NCI-H1694 treated with DMSO at 0.1 percent for 48 hours (cell line): ENCODE results near the gene GATA6.
"Not testable (repeated sequence)": the region's sequence is repeated elsewhere in the genome, so short reads cannot be mapped to it uniquely, and the experiment has no call there.

Source experiments
- DNase-seq: peaks from one replicate; lab custom pipeline; 2025; lab: John Stamatoyannopoulos, UW

The GATA6 gene

DNA sequence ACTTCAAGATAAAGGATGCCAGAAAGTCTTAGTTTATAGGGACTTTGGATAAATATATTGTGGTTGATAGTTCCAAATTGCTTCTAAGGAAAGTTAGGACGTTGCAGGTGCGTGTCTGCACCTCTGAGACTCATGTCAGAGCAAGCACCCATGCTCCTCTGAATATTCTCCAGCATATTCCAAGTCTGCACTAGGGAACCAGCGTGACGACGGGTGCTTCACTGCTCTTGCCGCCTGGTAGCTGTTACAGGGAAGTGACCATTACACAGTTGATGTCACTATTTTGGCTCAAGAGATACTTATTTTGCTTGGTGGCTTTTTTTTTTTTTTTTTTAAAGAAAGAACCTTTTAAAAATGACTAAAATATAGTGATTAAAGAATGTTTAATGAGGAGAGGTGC is 35.6 kb downstream of the GATA6 start:
- no peak for DNase-seq

DNA sequence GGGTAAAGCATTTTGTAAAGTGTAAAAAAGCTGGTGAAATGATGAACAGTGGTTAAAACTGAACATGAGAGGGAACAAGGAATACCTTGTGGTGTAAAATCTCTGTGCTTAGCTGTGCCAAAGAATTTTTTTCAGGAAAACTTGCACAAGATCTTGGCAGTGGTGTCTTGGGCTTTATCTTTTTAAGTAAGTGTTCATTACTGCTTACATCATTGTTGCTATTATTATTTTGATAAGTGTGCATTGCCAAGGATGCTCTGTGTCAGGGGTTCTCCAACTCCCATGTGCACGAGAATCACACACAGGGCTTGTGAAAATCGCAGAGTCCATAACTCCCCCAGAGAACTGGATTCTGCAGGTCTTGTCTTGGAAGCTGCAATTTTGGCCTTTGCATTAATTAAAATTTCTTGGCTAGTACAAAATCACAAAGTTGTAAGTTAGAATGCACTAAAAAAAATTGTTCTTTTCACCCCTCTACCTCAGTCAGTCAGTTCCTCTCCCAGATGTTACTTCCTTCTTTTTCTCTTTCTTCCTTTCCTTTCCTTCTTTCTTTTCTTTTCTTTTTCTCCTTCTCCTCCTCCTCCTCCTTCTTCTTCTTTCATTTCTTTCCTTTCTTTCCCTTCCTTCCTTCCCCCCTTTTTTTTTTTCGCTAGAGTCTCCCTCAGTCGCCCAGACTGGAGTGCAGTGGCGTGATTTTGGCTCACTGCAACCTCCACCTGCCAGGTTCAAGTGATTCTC is 37.8 kb downstream of the GATA6 start:
- DNase-seq: no peak

DNA sequence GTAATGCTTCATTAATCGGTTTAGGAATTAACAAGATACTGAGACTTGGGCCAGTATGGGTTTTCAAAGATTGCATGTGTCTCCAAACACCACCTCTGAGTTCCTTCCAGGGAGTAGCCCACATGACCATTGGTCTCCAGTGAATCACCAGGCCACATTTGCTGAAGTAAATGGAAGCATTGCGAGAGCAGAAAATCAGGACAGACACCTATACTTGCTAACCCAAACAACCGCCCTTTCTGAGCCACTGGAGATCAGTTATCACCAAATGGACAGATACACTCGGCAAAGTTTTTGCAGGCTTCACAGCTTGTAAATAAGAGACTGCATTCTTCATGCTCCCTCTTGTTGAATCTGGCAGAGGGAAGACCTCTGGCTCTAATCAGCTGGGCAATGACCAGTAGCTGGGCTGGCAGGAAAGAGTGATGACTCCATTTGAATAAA is 40.9 kb downstream of the GATA6 start:
- DNase-seq: no peak

- DNase-seq: no peak
Observed at GRCh38 chr18:22211657-22212056, 42.3 kb downstream of the GATA6 start.

GRCh38 chr18:22213333-22213973 is 44.1 kb downstream of the GATA6 start:
- DNase-seq: no peak

DNA sequence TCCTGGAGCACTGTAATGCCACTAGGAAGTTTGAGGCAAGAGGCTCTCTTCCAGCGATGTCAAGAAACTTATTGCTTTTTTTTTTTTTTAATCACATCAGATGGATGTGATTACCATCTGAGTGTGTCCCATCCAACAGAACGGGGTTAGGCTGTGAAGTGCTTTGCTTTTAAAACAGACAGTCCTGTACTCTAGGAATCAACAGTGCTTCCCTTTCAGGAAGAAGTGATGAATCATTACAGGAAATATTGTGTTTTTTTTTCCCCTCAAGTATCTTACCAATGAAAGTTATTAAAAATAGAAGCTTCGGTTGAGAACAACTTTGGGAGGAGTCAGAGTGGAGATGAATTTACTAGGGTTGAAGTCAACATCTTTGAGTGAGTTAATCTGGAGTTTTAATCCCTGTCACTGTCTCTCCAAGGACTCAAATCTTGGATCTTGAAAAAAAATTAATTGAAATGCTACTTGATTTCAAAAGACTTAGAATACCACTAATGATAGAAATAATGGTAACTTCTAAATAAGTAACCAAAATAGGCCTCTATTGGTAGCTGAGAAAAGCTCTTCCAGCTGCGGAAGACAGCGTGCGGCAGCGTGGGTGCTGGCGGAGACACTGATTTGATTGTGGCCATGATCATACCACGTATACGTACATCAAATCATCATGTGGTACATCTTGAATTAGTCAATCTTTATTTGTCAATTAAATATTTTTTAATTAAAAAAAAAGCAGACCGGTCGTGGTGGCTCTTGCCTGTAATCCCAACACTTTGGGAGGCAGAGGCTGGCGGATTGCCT is 45.5 kb downstream of the GATA6 start:
- no peak for DNase-seq

DNA sequence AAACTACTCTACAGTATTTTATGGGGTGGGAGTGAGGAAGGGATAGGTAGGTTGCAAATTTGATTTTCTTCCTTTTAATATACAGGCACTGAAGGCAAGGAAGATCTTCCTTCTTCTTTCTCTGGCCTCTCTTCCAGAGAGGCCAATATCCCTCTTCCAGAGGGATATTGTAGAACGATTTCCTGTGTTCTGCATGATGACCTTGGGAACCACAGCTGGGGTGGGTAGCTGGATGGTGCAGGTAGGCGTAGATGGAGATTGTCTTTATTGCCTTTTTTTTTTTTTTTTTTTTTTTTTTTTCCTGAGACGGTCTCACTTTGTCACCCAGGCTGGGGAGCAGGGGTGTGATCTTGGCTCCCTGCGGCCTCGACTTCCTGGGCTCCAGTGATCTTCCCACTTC is 49.4 kb downstream of the GATA6 start:
- no peak for DNase-seq

GRCh38 chr18:22219568-22220355 is 50.4 kb downstream of the GATA6 start:
- DNase-seq: no peak

DNA sequence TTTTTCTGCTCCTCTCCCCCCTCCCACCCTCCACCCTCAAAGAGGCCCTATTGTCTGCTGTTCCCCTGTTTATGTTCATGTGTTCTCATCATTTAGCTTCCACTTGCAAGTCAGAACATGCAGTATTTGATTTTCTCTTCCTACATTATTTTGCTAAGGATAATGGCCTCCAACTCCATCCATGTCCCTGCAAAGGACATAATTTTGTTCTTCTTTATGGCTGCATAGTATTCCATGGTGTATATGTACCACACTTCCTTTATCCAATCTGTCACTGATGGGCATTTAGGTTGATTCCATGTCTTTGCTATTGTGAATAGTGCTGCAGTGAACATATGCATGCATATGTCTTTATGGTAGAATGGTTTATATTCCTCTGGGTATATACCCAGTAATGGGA is 51.2 kb downstream of the GATA6 start:
- not testable (repeated sequence) for DNase-seq

DNA sequence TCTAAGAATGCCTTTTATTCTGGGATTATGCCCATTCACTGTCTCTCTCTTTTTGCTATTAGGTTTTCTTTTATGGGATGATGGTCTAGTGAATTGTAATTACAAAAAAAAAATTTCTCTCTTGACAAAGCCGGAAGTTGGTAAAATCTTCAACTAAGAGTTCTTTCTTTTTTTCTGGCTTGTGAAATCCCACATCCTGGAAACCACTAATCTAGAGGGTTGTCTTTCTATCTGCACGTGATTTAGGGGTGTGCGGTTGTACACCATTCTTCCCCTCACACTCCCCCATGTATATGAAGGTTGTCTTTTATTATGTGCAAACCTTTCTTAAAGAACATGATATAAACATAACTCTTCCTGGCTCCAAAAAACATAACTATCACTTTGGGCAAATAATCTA is 52.0 kb downstream of the GATA6 start:
- no peak for DNase-seq

DNA sequence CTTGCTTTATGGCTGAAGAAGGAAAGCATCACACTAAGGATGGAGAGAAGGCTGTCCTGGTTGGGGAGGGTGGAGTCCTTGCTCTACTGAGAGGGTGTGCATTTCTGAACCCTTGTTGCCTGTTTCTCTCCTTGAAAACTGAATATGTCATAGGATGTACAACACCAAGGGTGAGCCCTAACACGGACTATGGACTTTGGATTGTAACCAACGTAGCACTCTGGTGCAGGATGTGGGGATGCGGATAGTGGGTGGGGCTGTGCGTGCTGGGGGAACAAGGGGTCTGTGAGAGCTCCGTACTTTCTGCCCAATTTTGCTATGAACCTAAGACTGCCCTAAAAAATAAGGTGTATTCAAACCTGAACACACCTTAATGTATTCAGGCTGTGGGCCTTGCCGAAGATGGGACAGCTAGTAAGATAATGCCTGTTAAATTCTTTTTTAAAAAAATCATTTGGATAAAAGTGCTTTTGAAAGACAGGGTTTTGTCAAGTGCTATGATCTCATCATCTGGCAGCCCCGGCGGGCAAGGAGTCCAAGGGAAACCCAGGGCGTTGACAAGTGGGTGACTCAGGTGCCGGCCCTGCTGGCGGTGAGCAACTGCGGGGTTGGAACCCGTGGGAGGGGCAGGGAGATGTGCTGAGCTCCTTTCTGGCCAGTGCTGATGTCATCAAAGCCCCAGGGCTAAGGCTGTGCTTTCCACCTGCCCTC is 54.0 kb downstream of the GATA6 start:
- no peak for DNase-seq

DNA sequence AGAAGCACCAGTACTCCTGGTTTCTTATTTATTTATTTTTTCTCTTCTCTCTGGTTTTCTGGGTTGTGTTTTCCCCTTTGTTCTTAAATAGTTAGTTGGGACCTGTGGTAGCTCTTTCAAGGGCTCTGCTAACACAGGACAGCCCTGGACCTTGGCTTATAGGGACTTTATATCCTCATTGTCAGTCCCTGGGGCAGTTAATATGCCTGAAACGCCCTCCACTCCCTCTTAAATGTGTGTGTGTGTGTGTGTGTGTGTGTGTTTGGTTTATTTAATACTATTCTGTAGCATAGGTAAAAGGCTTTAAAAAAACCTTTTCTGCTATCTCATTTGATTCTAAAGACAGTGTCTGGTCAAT is 54.6 kb downstream of the GATA6 start:
- DNase-seq: no peak

DNA sequence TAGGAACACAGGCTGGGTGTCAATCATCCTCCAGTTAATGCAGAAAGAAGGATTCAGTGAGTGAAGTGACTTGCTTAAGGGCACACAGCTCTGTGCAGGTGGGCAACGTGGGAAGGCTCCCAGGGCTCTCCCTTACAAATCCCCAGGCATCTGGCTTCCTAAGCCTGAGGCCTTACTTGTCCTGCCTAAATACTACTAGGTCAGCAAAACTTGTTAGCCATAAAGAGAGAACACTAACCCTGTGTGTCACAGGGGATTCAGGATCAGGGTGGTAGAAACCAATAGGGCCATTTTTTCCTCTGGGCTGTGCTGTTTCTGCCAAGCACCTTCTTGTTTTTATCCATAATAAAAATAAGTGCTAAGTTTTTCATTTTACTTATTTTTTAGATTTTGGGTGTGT is 55.0 kb downstream of the GATA6 start:
- no peak for DNase-seq

- DNase-seq: no peak
Observed at GRCh38 chr18:22226801-22227200, 57.4 kb downstream of the GATA6 start.

DNA sequence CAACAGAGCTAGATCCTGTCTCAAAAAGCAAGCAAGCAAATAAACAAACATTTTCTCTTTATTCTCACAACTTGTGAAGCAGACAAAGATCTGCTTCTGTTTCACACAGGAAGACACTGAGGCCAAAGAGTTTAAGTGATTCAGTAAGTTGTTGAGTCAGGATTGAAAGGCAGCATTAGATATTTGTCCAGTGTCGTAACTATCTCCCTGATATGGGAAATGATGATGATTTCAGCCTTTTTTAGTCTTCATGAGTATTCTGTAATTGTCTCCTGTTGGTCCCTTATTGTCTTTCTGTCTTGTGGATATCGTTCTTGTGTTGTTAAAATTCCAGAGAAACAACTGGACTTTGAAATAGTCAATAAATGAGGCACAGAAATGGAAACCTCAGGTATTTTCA is 59.6 kb downstream of the GATA6 start:
- DNase-seq: no peak

GRCh38 chr18:22229456-22230124 is 60.2 kb downstream of the GATA6 start:
- no peak for DNase-seq

- DNase-seq: no peak
Observed at GRCh38 chr18:22230471-22230945, 61.1 kb downstream of the GATA6 start.

GRCh38 chr18:22233266-22233665 is 63.9 kb downstream of the GATA6 start:
- no peak for DNase-seq

- no peak for DNase-seq
Observed at GRCh38 chr18:22238036-22238435, 68.6 kb downstream of the GATA6 start.

DNA sequence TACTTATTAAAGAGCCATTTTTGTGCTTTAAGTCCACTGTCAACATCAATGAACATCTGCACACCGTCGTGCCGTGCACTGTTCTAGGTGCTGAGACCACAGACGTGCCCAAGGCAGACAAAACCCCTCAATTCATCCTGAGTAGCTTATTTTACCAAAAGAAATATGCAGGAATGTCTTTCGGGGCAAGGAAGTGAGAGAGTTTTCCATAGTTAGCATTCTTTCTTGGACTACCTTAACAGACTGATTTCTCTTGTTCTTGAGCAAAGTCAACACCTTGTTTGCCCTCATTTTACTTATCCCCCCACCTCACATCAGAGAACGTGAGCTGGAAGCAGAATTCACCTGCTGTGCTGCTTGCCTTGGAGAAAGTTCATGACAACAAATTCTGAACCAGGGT is 69.3 kb downstream of the GATA6 start:
- DNase-seq: no peak

DNA sequence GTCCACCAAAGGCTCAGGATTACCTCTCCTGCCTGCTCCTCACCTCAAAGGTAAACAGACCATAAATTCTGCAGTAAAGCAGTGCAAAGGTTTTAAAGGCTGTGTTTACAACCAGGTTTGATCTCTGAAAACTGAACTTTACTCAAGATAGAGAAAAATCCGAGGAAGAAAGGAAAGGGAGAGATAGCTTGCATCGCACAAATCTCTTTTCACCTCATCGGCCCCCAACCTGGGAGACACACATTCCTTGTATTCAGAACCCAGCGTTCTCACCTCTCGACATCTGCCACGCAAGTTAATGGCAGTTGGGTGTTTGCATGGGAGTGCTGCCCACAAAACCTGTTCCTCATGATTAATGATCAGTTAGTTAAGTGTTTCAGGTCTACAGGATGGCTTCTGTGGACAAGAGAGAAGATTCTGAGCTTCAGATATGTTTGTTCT is 72.6 kb downstream of the GATA6 start:
- DNase-seq: no peak
